ENCODE results near the gene RNF214. TPM values are rescaled to one million over a fixed set of nuclear protein-coding genes. Genes with fewer than 3 reads are reported as not detected.
"Not testable (repeated sequence)": the region's sequence is repeated elsewhere in the genome, so short reads cannot be mapped to it uniquely, and the experiment has no call there.

RNF214 gene
- total RNA-seq, 1 experiment from 2014 or later: 37.8 TPM

- Histone ChIP-seq H3K4me3 (ENCODE audit: low read depth, low read length, poor library complexity, severe bottlenecking) (no peak overlapping the region), H3K4me1 (ENCODE audit: insufficient read depth, low read length, poor library complexity, severe bottlenecking) (no peaks in the 10 kb centered on the region), H3K27ac (ENCODE audit: low read depth, low read length, poor library complexity, severe bottlenecking) (no peak overlapping the region), H3K27me3 (replicated peaks; ENCODE audit: insufficient read depth, low read depth, low read length, poor library complexity) (no peaks in the 10 kb centered on the region), H3K9me3 (ENCODE audit: low read depth, low read length, poor library complexity, severe bottlenecking) (no peaks in the 10 kb centered on the region), H3K36me3 (ENCODE audit: insufficient read depth, low read length, poor library complexity, severe bottlenecking) (peaks cover 6% of the 10 kb centered on the region)
- BruUV-seq (replicated peaks): no TSS peak
- POLR2A ChIA-PET (ENCODE audit: low non-redundant PET): no interaction called here
- DNase-seq (ENCODE audit: low spot score): no peak
- TF ChIP-seq EZH2 (IDR thresholded peaks at IDR 0.05; ENCODE audit: borderline replicate concordance, low read depth, low read length, poor library complexity, severe bottlenecking) (no peak), CTCF (conservative IDR thresholded peaks at IDR 0.05; ENCODE audit: low read depth, low read length) (no peak)
- CTCF ChIA-PET: no interaction called here
- intact Hi-C loops (cut with micrococcal nuclease; ENCODE audit: unreplicated experiment): loop anchor here (5.0 kb wide), 1 partner anchor 73 kb away; no protein-coding TSS in a partner anchor
Observed at GRCh38 chr11:117205211-117205818, 27.2 kb upstream of the RNF214 start.

GRCh38 chr11:117206111-117206510, 26.4 kb upstream of the RNF214 start:
- DNase-seq (ENCODE audit: low spot score); H3K27me3 ChIP-seq (replicated peaks; ENCODE audit: insufficient read depth, low read depth, low read length, poor library complexity); H3K36me3 ChIP-seq (ENCODE audit: insufficient read depth, low read length, poor library complexity, severe bottlenecking); POLR2A ChIA-PET (ENCODE audit: low non-redundant PET); BruUV-seq (replicated peaks); H3K4me1 ChIP-seq (ENCODE audit: insufficient read depth, low read length, poor library complexity, severe bottlenecking); H3K9me3 ChIP-seq (ENCODE audit: low read depth, low read length, poor library complexity, severe bottlenecking); H3K27ac ChIP-seq (ENCODE audit: low read depth, low read length, poor library complexity, severe bottlenecking); H3K4me3 ChIP-seq (ENCODE audit: low read depth, low read length, poor library complexity, severe bottlenecking); CTCF ChIA-PET: not testable (repeated sequence)
- intact Hi-C loops (cut with micrococcal nuclease; ENCODE audit: unreplicated experiment): loop anchor here (5.0 kb wide), 1 partner anchor 74 kb away; no protein-coding TSS in a partner anchor

- DNase-seq (ENCODE audit: low spot score); H3K4me3 ChIP-seq (ENCODE audit: low read depth, low read length, poor library complexity, severe bottlenecking); POLR2A ChIA-PET (ENCODE audit: low non-redundant PET); BruUV-seq (replicated peaks); H3K27me3 ChIP-seq (replicated peaks; ENCODE audit: insufficient read depth, low read depth, low read length, poor library complexity); H3K9me3 ChIP-seq (ENCODE audit: low read depth, low read length, poor library complexity, severe bottlenecking); H3K27ac ChIP-seq (ENCODE audit: low read depth, low read length, poor library complexity, severe bottlenecking); H3K36me3 ChIP-seq (ENCODE audit: insufficient read depth, low read length, poor library complexity, severe bottlenecking); H3K4me1 ChIP-seq (ENCODE audit: insufficient read depth, low read length, poor library complexity, severe bottlenecking); CTCF ChIA-PET: not testable (repeated sequence)
- intact Hi-C loops (cut with micrococcal nuclease; ENCODE audit: unreplicated experiment): loop anchor here (5.0 kb wide), 1 partner anchor 75 kb away; no protein-coding TSS in a partner anchor
Observed at GRCh38 chr11:117206859-117207258, 25.6 kb upstream of the RNF214 start.

- DNase-seq (ENCODE audit: low spot score); BruUV-seq (replicated peaks); CTCF ChIA-PET; POLR2A ChIA-PET (ENCODE audit: low non-redundant PET); H3K4me1 ChIP-seq (ENCODE audit: insufficient read depth, low read length, poor library complexity, severe bottlenecking); H3K27me3 ChIP-seq (replicated peaks; ENCODE audit: insufficient read depth, low read depth, low read length, poor library complexity); H3K27ac ChIP-seq (ENCODE audit: low read depth, low read length, poor library complexity, severe bottlenecking); H3K4me3 ChIP-seq (ENCODE audit: low read depth, low read length, poor library complexity, severe bottlenecking); H3K9me3 ChIP-seq (ENCODE audit: low read depth, low read length, poor library complexity, severe bottlenecking); H3K36me3 ChIP-seq (ENCODE audit: insufficient read depth, low read length, poor library complexity, severe bottlenecking): not testable (repeated sequence)
- intact Hi-C loops (cut with micrococcal nuclease; ENCODE audit: unreplicated experiment): loop anchor here (5.0 kb wide), 1 partner anchor 75 kb away; no protein-coding TSS in a partner anchor
Observed at GRCh38 chr11:117207481-117207880, 25.0 kb upstream of the RNF214 start.

- H3K9me3 ChIP-seq (ENCODE audit: low read depth, low read length, poor library complexity, severe bottlenecking); H3K27me3 ChIP-seq (replicated peaks; ENCODE audit: insufficient read depth, low read depth, low read length, poor library complexity); DNase-seq (ENCODE audit: low spot score); H3K4me3 ChIP-seq (ENCODE audit: low read depth, low read length, poor library complexity, severe bottlenecking); CTCF ChIA-PET; BruUV-seq (replicated peaks); H3K4me1 ChIP-seq (ENCODE audit: insufficient read depth, low read length, poor library complexity, severe bottlenecking); POLR2A ChIA-PET (ENCODE audit: low non-redundant PET); H3K27ac ChIP-seq (ENCODE audit: low read depth, low read length, poor library complexity, severe bottlenecking); H3K36me3 ChIP-seq (ENCODE audit: insufficient read depth, low read length, poor library complexity, severe bottlenecking): not testable (repeated sequence)
- intact Hi-C loops (cut with micrococcal nuclease; ENCODE audit: unreplicated experiment): loop anchor here (5.0 kb wide), 1 partner anchor 76 kb away; no protein-coding TSS in a partner anchor
Observed at GRCh38 chr11:117208710-117209109, 23.8 kb upstream of the RNF214 start.

- H3K27ac ChIP-seq (ENCODE audit: low read depth, low read length, poor library complexity, severe bottlenecking); H3K4me3 ChIP-seq (ENCODE audit: low read depth, low read length, poor library complexity, severe bottlenecking); H3K4me1 ChIP-seq (ENCODE audit: insufficient read depth, low read length, poor library complexity, severe bottlenecking); CTCF ChIA-PET; H3K27me3 ChIP-seq (replicated peaks; ENCODE audit: insufficient read depth, low read depth, low read length, poor library complexity); POLR2A ChIA-PET (ENCODE audit: low non-redundant PET); DNase-seq (ENCODE audit: low spot score); H3K9me3 ChIP-seq (ENCODE audit: low read depth, low read length, poor library complexity, severe bottlenecking); BruUV-seq (replicated peaks); H3K36me3 ChIP-seq (ENCODE audit: insufficient read depth, low read length, poor library complexity, severe bottlenecking): not testable (repeated sequence)
- intact Hi-C loops (cut with micrococcal nuclease; ENCODE audit: unreplicated experiment): loop anchor here (5.0 kb wide), 1 partner anchor 77 kb away; no protein-coding TSS in a partner anchor
Observed at GRCh38 chr11:117209351-117210125, 22.9 kb upstream of the RNF214 start.
